ENCODE measurements around the gene DNAJB8. TPM values are rescaled to one million over a fixed set of nuclear protein-coding genes. Genes with fewer than 3 reads are reported as not detected.

Gene DNAJB8
- total and polyA plus RNA-seq, 9 of the 15 experiments (the other 6 are each of a cell fraction or from before 2014, with no cell fraction given) = not detected

DNA sequence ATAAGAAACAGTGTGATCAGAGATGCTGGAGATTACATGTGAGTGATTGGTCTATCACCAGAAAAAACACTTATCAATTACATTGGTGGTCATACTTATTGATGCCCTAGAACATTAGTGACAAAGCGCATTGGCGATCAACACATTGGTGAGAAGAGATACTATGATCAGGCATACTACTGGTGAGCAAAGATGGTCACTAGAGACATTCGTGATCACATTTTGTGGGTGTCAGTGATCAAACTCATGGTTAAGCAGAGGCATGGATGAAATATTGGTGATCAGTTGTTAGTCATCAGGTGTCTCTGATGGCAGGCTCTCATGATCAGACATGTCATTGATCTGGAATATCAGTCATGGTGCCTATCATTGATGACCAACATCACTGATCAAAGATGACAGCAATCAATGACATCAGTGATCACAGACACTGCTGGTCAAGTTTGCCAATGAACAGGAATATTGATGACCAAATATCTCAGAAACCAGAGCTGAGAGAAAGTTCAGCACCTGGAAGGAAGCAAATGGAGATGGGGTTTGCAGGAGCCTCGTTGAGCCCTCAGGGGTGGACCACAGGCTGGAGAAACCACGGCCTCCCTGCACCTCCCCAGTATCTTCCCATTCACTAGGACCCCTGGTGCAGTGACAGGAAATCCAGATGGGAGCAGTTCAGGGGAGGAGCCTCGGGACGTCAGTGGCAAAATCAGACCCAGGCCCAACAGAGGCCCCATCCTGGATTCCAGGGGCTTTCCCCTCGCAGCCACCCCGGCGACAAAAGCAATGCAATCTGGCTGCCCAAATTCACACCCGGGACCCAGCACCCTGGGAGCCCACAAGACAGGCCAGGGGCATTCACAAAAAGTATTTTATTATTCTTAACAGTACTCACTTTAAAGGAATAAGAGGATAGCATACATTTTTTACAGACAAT, 12.2 kb upstream of the DNAJB8 start (continued):
- TF ChIP-seq, protein P1, sequence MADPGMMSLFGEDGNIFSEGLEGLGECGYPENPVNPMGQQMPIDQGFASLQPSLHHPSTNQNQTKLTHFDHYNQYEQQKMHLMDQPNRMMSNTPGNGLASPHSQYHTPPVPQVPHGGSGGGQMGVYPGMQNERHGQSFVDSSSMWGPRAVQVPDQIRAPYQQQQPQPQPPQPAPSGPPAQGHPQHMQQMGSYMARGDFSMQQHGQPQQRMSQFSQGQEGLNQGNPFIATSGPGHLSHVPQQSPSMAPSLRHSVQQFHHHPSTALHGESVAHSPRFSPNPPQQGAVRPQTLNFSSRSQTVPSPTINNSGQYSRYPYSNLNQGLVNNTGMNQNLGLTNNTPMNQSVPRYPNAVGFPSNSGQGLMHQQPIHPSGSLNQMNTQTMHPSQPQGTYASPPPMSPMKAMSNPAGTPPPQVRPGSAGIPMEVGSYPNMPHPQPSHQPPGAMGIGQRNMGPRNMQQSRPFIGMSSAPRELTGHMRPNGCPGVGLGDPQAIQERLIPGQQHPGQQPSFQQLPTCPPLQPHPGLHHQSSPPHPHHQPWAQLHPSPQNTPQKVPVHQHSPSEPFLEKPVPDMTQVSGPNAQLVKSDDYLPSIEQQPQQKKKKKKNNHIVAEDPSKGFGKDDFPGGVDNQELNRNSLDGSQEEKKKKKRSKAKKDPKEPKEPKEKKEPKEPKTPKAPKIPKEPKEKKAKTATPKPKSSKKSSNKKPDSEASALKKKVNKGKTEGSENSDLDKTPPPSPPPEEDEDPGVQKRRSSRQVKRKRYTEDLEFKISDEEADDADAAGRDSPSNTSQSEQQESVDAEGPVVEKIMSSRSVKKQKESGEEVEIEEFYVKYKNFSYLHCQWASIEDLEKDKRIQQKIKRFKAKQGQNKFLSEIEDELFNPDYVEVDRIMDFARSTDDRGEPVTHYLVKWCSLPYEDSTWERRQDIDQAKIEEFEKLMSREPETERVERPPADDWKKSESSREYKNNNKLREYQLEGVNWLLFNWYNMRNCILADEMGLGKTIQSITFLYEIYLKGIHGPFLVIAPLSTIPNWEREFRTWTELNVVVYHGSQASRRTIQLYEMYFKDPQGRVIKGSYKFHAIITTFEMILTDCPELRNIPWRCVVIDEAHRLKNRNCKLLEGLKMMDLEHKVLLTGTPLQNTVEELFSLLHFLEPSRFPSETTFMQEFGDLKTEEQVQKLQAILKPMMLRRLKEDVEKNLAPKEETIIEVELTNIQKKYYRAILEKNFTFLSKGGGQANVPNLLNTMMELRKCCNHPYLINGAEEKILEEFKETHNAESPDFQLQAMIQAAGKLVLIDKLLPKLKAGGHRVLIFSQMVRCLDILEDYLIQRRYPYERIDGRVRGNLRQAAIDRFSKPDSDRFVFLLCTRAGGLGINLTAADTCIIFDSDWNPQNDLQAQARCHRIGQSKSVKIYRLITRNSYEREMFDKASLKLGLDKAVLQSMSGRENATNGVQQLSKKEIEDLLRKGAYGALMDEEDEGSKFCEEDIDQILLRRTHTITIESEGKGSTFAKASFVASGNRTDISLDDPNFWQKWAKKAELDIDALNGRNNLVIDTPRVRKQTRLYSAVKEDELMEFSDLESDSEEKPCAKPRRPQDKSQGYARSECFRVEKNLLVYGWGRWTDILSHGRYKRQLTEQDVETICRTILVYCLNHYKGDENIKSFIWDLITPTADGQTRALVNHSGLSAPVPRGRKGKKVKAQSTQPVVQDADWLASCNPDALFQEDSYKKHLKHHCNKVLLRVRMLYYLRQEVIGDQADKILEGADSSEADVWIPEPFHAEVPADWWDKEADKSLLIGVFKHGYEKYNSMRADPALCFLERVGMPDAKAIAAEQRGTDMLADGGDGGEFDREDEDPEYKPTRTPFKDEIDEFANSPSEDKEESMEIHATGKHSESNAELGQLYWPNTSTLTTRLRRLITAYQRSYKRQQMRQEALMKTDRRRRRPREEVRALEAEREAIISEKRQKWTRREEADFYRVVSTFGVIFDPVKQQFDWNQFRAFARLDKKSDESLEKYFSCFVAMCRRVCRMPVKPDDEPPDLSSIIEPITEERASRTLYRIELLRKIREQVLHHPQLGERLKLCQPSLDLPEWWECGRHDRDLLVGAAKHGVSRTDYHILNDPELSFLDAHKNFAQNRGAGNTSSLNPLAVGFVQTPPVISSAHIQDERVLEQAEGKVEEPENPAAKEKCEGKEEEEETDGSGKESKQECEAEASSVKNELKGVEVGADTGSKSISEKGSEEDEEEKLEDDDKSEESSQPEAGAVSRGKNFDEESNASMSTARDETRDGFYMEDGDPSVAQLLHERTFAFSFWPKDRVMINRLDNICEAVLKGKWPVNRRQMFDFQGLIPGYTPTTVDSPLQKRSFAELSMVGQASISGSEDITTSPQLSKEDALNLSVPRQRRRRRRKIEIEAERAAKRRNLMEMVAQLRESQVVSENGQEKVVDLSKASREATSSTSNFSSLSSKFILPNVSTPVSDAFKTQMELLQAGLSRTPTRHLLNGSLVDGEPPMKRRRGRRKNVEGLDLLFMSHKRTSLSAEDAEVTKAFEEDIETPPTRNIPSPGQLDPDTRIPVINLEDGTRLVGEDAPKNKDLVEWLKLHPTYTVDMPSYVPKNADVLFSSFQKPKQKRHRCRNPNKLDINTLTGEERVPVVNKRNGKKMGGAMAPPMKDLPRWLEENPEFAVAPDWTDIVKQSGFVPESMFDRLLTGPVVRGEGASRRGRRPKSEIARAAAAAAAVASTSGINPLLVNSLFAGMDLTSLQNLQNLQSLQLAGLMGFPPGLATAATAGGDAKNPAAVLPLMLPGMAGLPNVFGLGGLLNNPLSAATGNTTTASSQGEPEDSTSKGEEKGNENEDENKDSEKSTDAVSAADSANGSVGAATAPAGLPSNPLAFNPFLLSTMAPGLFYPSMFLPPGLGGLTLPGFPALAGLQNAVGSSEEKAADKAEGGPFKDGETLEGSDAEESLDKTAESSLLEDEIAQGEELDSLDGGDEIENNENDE (IDR thresholded peaks at IDR 0.05; ENCODE audit: low read depth, low read length) = peak; percentile 9
- TF ChIP-seq, protein P2, sequence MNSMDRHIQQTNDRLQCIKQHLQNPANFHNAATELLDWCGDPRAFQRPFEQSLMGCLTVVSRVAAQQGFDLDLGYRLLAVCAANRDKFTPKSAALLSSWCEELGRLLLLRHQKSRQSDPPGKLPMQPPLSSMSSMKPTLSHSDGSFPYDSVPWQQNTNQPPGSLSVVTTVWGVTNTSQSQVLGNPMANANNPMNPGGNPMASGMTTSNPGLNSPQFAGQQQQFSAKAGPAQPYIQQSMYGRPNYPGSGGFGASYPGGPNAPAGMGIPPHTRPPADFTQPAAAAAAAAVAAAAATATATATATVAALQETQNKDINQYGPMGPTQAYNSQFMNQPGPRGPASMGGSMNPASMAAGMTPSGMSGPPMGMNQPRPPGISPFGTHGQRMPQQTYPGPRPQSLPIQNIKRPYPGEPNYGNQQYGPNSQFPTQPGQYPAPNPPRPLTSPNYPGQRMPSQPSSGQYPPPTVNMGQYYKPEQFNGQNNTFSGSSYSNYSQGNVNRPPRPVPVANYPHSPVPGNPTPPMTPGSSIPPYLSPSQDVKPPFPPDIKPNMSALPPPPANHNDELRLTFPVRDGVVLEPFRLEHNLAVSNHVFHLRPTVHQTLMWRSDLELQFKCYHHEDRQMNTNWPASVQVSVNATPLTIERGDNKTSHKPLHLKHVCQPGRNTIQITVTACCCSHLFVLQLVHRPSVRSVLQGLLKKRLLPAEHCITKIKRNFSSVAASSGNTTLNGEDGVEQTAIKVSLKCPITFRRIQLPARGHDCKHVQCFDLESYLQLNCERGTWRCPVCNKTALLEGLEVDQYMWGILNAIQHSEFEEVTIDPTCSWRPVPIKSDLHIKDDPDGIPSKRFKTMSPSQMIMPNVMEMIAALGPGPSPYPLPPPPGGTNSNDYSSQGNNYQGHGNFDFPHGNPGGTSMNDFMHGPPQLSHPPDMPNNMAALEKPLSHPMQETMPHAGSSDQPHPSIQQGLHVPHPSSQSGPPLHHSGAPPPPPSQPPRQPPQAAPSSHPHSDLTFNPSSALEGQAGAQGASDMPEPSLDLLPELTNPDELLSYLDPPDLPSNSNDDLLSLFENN (IDR thresholded peaks at IDR 0.05; ENCODE audit: low read depth in 2 of 2, low read length in 2 of 2) = no peak
- TF ChIP-seq, protein P3, sequence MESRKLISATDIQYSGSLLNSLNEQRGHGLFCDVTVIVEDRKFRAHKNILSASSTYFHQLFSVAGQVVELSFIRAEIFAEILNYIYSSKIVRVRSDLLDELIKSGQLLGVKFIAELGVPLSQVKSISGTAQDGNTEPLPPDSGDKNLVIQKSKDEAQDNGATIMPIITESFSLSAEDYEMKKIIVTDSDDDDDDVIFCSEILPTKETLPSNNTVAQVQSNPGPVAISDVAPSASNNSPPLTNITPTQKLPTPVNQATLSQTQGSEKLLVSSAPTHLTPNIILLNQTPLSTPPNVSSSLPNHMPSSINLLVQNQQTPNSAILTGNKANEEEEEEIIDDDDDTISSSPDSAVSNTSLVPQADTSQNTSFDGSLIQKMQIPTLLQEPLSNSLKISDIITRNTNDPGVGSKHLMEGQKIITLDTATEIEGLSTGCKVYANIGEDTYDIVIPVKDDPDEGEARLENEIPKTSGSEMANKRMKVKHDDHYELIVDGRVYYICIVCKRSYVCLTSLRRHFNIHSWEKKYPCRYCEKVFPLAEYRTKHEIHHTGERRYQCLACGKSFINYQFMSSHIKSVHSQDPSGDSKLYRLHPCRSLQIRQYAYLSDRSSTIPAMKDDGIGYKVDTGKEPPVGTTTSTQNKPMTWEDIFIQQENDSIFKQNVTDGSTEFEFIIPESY (CRISPR knock-in tag; IDR thresholded peaks at IDR 0.05) = peak; percentile 25; the same call in 1 of the 2 replicates
- TF ChIP-seq ELF1 (tag; IDR thresholded peaks at IDR 0.05) (no peak), RBM22 (IDR thresholded peaks at IDR 0.05; ENCODE audit: low read depth, low read length, poor library complexity, severe bottlenecking) (peak; percentile 77)

Measured in K562 (cell line).